Stimulated activated naive CD8-positive, alpha-beta T cell treated with anti-CD3 and anti-CD28 coated beads, Interleukin-15, Interleukin-2, amounts not matched to agents 100 ng/mL and 50 ng/mL, for 24 hours (primary cell): ENCODE data around the gene VAC14.

Experiments
- H3K27ac Mint-ChIP-seq: one replicate; pipeline ENCODE4 v1.8.0; 2021; ENCODE audit warnings: mild to moderate bottlenecking, mixed read lengths
- H3K27me3 Mint-ChIP-seq: one replicate; pipeline ENCODE4 v1.8.0; 2021; ENCODE audit warnings: mixed read lengths
- H3K36me3 Mint-ChIP-seq: one replicate; pipeline ENCODE4 v1.8.0; 2021; ENCODE audit warnings: low read depth, mixed read lengths
- H3K4me1 Mint-ChIP-seq: one replicate; pipeline ENCODE4 v1.8.0; 2021; ENCODE audit warnings: low read depth, mixed read lengths
- H3K4me3 Mint-ChIP-seq: one replicate; pipeline ENCODE4 v1.8.0; 2021; ENCODE audit warnings: mild to moderate bottlenecking, mixed read lengths
- H3K9me3 Mint-ChIP-seq: one replicate; pipeline ENCODE4 v1.8.0; 2021; ENCODE audit warnings: mixed read lengths

Gene VAC14

GRCh38 chr16:70775399-70775798, 25.6 kb downstream of the VAC14 start:
- no peak overlapping the region for H3K27ac Mint-ChIP-seq
- H3K27me3 Mint-ChIP-seq = no peaks in the 10 kb centered on the region
- H3K9me3 Mint-ChIP-seq = no peaks in the 10 kb centered on the region
- no peaks in the 10 kb centered on the region for H3K4me1 Mint-ChIP-seq
- no peak overlapping the region for H3K4me3 Mint-ChIP-seq
- H3K36me3 Mint-ChIP-seq = peaks cover 55% of the 10 kb centered on the region

GRCh38 chr16:70774261-70774660, 26.7 kb downstream of the VAC14 start:
- no peak overlapping the region for H3K27ac Mint-ChIP-seq
- no peak overlapping the region for H3K4me3 Mint-ChIP-seq
- no peaks in the 10 kb centered on the region for H3K27me3 Mint-ChIP-seq
- H3K4me1 Mint-ChIP-seq = no peaks in the 10 kb centered on the region
- no peaks in the 10 kb centered on the region for H3K9me3 Mint-ChIP-seq
- peaks cover 50% of the 10 kb centered on the region for H3K36me3 Mint-ChIP-seq

GRCh38 chr16:70772493-70772892, 28.5 kb downstream of the VAC14 start:
- Mint-ChIP-seq H3K4me1 (no peaks in the 10 kb centered on the region), H3K27me3 (no peaks in the 10 kb centered on the region), H3K4me3 (no peak overlapping the region), H3K36me3 (peaks cover 38% of the 10 kb centered on the region), H3K9me3 (no peaks in the 10 kb centered on the region), H3K27ac (no peak overlapping the region)

- no peak overlapping the region for H3K4me3 Mint-ChIP-seq
- no peaks in the 10 kb centered on the region for H3K9me3 Mint-ChIP-seq
- no peak overlapping the region for H3K27ac Mint-ChIP-seq
- H3K27me3 Mint-ChIP-seq = no peaks in the 10 kb centered on the region
- peaks cover 32% of the 10 kb centered on the region for H3K36me3 Mint-ChIP-seq
- H3K4me1 Mint-ChIP-seq = no peaks in the 10 kb centered on the region
These were observed 30.1 kb downstream of the VAC14 start for GRCh38 chr16:70770626-70771552.

GRCh38 chr16:70770291-70770625, 30.7 kb downstream of the VAC14 start:
- Mint-ChIP-seq H3K36me3 (peaks cover 32% of the 10 kb centered on the region), H3K27ac (no peak overlapping the region), H3K4me3 (no peak overlapping the region), H3K4me1 (no peaks in the 10 kb centered on the region), H3K27me3 (no peaks in the 10 kb centered on the region), H3K9me3 (no peaks in the 10 kb centered on the region)

- no peaks in the 10 kb centered on the region for H3K9me3 Mint-ChIP-seq
- no peaks in the 10 kb centered on the region for H3K4me1 Mint-ChIP-seq
- no peaks in the 10 kb centered on the region for H3K27me3 Mint-ChIP-seq
- H3K36me3 Mint-ChIP-seq = peaks cover 33% of the 10 kb centered on the region
- H3K4me3 Mint-ChIP-seq = no peak overlapping the region
- no peak overlapping the region for H3K27ac Mint-ChIP-seq
These were observed 31.2 kb downstream of the VAC14 start for GRCh38 chr16:70769761-70770160.

GRCh38 chr16:70769131-70769530, 31.8 kb downstream of the VAC14 start:
- H3K36me3 Mint-ChIP-seq = peaks cover 37% of the 10 kb centered on the region

GRCh38 chr16:70768203-70768580, 32.8 kb downstream of the VAC14 start:
- peaks cover 28% of the 10 kb centered on the region for H3K36me3 Mint-ChIP-seq
- H3K27me3 Mint-ChIP-seq = no peaks in the 10 kb centered on the region
- no peak overlapping the region for H3K27ac Mint-ChIP-seq
- no peak overlapping the region for H3K4me3 Mint-ChIP-seq
- no peaks in the 10 kb centered on the region for H3K4me1 Mint-ChIP-seq
- no peaks in the 10 kb centered on the region for H3K9me3 Mint-ChIP-seq

More at GRCh38 chr16:70769131-70769530, 31.8 kb downstream of the VAC14 start:
- no peaks in the 10 kb centered on the region for H3K27me3 Mint-ChIP-seq
- no peak overlapping the region for H3K27ac Mint-ChIP-seq
- no peaks in the 10 kb centered on the region for H3K4me1 Mint-ChIP-seq
- no peaks in the 10 kb centered on the region for H3K9me3 Mint-ChIP-seq
- H3K4me3 Mint-ChIP-seq = no peak overlapping the region

GRCh38 chr16:70767377-70768202, 33.4 kb downstream of the VAC14 start:
- no peak overlapping the region for H3K4me3 Mint-ChIP-seq
- H3K27me3 Mint-ChIP-seq = no peaks in the 10 kb centered on the region
- H3K9me3 Mint-ChIP-seq = no peaks in the 10 kb centered on the region
- no peak overlapping the region for H3K27ac Mint-ChIP-seq
- H3K36me3 Mint-ChIP-seq = peaks cover 24% of the 10 kb centered on the region
- no peaks in the 10 kb centered on the region for H3K4me1 Mint-ChIP-seq

GRCh38 chr16:70766658-70767057, 34.3 kb downstream of the VAC14 start:
- Mint-ChIP-seq H3K4me1 (no peaks in the 10 kb centered on the region), H3K9me3 (no peaks in the 10 kb centered on the region), H3K27me3 (no peaks in the 10 kb centered on the region), H3K27ac (no peak overlapping the region), H3K4me3 (no peak overlapping the region), H3K36me3 (peaks cover 23% of the 10 kb centered on the region)

- H3K36me3 Mint-ChIP-seq = peaks cover 23% of the 10 kb centered on the region
- no peak overlapping the region for H3K4me3 Mint-ChIP-seq
- H3K27ac Mint-ChIP-seq = no peak overlapping the region
- no peaks in the 10 kb centered on the region for H3K4me1 Mint-ChIP-seq
- no peaks in the 10 kb centered on the region for H3K9me3 Mint-ChIP-seq
- no peaks in the 10 kb centered on the region for H3K27me3 Mint-ChIP-seq
These were observed 34.8 kb downstream of the VAC14 start for GRCh38 chr16:70766176-70766575.

- Mint-ChIP-seq H3K4me3 (no peak overlapping the region), H3K36me3 (peaks cover 22% of the 10 kb centered on the region), H3K9me3 (no peaks in the 10 kb centered on the region), H3K4me1 (peaks cover 4% of the 10 kb centered on the region), H3K27me3 (no peaks in the 10 kb centered on the region), H3K27ac (no peak overlapping the region)
These were observed 35.5 kb downstream of the VAC14 start for GRCh38 chr16:70765491-70765890.

GRCh38 chr16:70764632-70765031, 36.3 kb downstream of the VAC14 start:
- H3K4me1 Mint-ChIP-seq = peaks cover 5% of the 10 kb centered on the region
- peaks cover 26% of the 10 kb centered on the region for H3K36me3 Mint-ChIP-seq
- H3K9me3 Mint-ChIP-seq = no peaks in the 10 kb centered on the region
- H3K4me3 Mint-ChIP-seq = no peak overlapping the region
- no peaks in the 10 kb centered on the region for H3K27me3 Mint-ChIP-seq
- H3K27ac Mint-ChIP-seq = no peak overlapping the region

- Mint-ChIP-seq H3K36me3 (peaks cover 37% of the 10 kb centered on the region), H3K4me1 (peaks cover 5% of the 10 kb centered on the region), H3K27me3 (no peaks in the 10 kb centered on the region), H3K9me3 (no peaks in the 10 kb centered on the region), H3K27ac (no peak overlapping the region), H3K4me3 (no peak overlapping the region)
These were observed 40.7 kb downstream of the VAC14 start for GRCh38 chr16:70760221-70760620.

GRCh38 chr16:70759666-70760065, 41.3 kb downstream of the VAC14 start:
- H3K4me1 Mint-ChIP-seq = peaks cover 5% of the 10 kb centered on the region
- H3K4me3 Mint-ChIP-seq = no peak overlapping the region
- no peak overlapping the region for H3K27ac Mint-ChIP-seq
- H3K9me3 Mint-ChIP-seq = no peaks in the 10 kb centered on the region
- peaks cover 35% of the 10 kb centered on the region for H3K36me3 Mint-ChIP-seq
- no peaks in the 10 kb centered on the region for H3K27me3 Mint-ChIP-seq
